AG09309 (cell line): ENCODE results near the gene C6orf120.
"Not testable (repeated sequence)": the region's sequence is repeated elsewhere in the genome, so short reads cannot be mapped to it uniquely, and the experiment has no call there.

Source experiments
- DNase-seq: peaks from one replicate; pipeline ENCODE4 v3.0.0-alpha.2; 2010; ENCODE audit warnings: low read depth
- H3K4me3 ChIP-seq: 2 replicates; pipeline ENCODE4 v1.5.1; 2011; ENCODE audit warnings: mild to moderate bottlenecking, low read depth, low read length, moderate library complexity; ENCODE audit not compliant: control insufficient read depth
- TF ChIP-seq, protein P1 (sequence below): IDR thresholded peaks from 2 replicates; pipeline ENCODE4 v1.5.1; 2011; ENCODE audit warnings: mild to moderate bottlenecking, low read depth, low read length, inconsistent platforms; ENCODE audit not compliant: insufficient read depth, control insufficient read depth; ENCODE audit errors: missing control alignments

C6orf120 gene

DNA sequence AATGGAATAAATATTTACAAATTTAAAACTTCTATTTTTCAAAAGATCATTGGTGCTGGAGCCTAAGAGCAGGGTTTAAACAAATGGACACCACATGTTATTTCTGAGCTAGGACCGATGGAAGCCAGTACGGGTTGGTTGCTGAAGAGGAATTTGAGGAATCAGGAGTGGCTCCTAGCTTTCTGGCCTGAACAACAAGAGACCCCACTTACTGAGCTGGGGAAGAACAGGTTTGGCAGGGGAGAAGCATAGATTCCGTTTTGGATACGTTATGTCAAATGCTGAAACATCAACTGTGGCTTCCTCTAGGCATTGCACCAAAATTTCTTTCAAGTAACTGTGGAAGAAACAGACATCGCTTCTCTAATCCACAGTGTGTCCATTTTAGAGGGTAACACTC is 6.8 kb upstream of the C6orf120 start:
- TF ChIP-seq, protein P1, sequence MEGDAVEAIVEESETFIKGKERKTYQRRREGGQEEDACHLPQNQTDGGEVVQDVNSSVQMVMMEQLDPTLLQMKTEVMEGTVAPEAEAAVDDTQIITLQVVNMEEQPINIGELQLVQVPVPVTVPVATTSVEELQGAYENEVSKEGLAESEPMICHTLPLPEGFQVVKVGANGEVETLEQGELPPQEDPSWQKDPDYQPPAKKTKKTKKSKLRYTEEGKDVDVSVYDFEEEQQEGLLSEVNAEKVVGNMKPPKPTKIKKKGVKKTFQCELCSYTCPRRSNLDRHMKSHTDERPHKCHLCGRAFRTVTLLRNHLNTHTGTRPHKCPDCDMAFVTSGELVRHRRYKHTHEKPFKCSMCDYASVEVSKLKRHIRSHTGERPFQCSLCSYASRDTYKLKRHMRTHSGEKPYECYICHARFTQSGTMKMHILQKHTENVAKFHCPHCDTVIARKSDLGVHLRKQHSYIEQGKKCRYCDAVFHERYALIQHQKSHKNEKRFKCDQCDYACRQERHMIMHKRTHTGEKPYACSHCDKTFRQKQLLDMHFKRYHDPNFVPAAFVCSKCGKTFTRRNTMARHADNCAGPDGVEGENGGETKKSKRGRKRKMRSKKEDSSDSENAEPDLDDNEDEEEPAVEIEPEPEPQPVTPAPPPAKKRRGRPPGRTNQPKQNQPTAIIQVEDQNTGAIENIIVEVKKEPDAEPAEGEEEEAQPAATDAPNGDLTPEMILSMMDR = no peak
- H3K4me3 ChIP-seq = no peak overlapping the region
- no peak for DNase-seq

DNA sequence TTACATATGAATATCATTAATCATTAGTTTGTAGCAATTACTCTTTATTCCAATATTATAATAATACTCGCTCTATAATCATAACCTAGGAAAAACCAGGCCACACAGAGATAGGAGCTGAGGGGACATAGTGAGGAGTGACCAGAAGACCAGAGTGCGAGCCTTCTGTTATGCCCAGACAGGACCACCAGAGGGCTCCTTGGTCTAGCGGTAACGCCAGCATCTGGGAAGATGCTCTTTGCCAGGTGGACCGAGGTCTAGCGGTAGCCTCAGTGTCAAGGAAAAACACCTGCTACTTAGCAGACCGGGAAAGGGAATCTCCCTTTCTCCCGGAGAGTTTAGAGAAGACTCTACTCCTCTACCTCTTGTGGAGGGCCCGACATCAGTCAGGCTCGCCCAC is 4.8 kb upstream of the C6orf120 start:
- not testable (repeated sequence) for H3K4me3 ChIP-seq, DNase-seq
- TF ChIP-seq, protein P1 = peak; percentile 36

DNA sequence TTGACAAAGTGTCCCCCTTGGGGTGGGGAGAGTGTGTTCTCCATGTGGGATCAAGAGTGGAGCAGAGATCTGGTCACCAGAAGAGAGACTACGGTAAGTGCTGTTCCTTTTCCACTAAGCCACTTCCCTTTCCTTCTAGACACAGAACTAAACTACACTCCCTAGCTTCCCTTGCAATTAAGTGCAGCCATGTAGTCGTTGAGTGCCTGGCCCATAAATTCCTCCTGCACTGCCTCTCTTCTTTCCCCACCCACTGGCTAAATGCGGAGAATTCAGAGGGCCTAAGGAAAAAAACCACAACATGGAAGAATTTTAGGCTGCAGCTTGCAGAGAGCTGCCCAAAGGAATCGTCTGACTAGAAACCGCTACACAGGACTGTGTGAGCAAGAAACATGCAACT is 1.6 kb upstream of the C6orf120 start:
- peak overlapping the region; percentile 15; the same call in 1 of the 2 replicates for H3K4me3 ChIP-seq
- TF ChIP-seq, protein P1 = peak; percentile 6
- no peak for DNase-seq

DNA sequence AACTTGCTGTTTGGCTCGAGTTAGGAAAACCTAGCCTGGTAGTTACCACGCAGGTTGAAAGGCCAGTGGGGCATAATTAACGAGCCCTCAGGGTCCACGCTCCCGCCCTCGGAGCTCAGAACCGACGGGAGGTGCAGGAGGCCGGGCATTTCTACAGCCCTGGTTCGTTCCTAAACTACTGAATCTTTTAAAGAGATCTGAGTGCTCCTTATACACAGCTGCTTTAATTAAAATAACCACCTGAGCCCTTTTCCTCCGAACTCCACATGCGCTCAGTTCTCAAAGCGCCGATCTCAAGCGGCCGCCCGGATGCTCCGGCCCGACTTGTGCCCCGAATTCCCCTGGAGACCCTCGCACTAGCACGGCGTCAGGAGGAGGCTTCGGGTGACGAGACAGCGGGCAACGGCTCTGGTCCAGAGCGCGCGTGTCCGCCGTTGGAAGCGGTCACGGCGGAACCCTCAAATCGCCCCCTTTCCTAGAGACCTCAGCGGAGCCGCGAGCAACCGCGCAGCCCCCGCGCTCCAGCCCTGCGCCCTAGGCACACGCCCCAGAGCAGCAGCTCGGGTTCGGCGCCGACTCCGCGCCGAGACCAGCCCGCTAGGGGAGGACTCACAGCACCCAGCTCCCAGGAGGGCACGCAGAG is 494 bp upstream of the C6orf120 start:
- no peak for DNase-seq
- TF ChIP-seq, protein P1 = no peak
- H3K4me3 ChIP-seq = peak overlapping the region; percentile 55

DNA sequence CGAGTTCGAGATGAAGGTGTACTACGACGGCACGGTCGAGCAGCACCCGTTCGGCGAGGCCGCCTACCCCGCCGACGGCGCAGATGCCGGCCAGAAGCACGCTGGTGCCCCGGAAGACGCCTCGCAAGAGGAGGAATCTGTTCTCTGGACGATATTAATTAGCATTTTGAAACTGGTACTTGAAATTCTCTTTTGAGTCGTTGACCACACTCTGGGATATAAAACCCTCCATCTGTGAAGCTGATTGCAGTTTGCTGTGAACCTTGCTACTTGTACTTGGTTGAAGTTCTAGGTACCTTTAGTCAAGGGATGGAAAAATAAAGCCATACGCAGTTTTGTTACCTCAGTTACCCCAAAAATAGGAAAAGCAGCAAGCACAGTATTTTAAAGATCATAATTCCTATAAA is 917 bp downstream of the C6orf120 start:
- H3K4me3 ChIP-seq = peak overlapping the region; percentile 55
- no peak for DNase-seq
- TF ChIP-seq, protein P1 = no peak

DNA sequence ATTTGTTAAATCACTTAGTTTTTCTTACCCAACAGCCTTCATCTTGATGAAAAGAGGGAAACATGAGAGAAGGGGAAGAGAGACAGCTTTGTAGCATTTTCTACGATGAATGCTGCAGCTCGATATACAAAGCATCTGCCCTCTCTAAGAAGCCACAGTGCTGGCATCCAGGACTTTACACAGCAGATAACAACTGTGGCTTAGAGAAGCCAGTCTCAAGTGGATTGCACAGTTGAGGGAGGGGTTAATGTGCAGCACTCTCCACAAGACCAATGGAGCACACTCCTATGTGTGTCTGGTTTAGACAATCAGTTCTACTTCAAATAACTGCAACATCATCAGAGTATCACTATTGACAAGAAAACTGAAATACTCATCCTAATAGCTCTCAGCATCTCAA is 5.8 kb downstream of the C6orf120 start:
- TF ChIP-seq, protein P1 = no peak
- H3K4me3 ChIP-seq = no peak overlapping the region
- DNase-seq = no peak

DNA sequence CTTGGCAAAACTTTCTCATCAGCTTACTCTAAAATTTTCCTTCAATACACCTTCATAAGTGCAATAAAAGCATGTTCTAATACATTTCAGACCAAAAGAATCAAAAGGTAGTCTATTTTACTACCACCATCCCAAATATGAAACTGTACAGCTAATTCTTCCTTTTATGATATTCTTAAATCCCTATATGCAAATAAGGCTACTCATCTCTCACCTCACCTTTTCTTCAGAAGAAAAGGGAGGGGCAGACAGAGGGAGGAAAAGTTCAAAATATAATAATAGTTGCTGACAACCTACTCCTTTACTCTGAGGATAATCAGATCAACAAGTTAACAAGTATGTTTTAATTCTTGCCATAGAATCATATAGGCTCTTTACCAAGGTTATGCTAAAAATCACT is 7.4 kb downstream of the C6orf120 start:
- no peak overlapping the region for H3K4me3 ChIP-seq
- TF ChIP-seq, protein P1 = no peak
- no peak for DNase-seq
